Keratinocyte (primary cell): Measurements from ENCODE around the gene SLC35D2.

ENCODE experiments used
- EZH2 ChIP-seq: IDR thresholded peaks from one replicate; pipeline ENCODE4 v1.6.1; 2012; ENCODE audit warnings: inconsistent platforms, mild to moderate bottlenecking, low read length, moderate library complexity
- TF ChIP-seq, protein P1 (sequence below), 3 experiments: IDR thresholded peaks in 1 of 3; conservative IDR thresholded peaks in 1 of 3; optimal IDR thresholded peaks in 1 of 3; 2 replicates in 2 of 3; 3 replicates in 1 of 3; pipeline versions ENCODE3 to v1.5.1; 2011; ENCODE audit warnings: low read length in 3 of 3, mild to moderate bottlenecking in 3 of 3, moderate library complexity in 2 of 3, control low read depth in 1 of 3, inconsistent platforms in 1 of 3; ENCODE audit not compliant: insufficient read depth in 2 of 3; ENCODE audit errors: extremely low read depth in 1 of 3

DNA sequence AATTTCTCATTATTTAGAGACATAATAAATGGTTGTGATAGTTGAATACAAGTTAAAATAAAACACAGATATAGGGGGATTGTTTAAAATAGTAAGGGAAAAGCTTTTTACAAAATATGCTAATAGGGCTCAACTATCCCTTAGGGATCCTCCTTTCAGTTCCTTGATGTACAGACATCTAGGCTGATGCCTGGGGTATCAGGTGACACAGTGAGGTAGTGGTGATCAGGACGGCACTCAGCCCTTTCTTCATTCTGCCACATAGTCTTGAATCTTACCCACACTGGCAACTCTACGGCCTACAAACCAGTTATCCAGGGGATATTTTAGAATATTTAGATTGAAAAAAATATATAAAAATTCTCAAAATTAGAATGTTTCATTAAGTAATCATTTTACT lies 12.5 kb upstream of the SLC35D2 start:
- TF ChIP-seq, protein P1, sequence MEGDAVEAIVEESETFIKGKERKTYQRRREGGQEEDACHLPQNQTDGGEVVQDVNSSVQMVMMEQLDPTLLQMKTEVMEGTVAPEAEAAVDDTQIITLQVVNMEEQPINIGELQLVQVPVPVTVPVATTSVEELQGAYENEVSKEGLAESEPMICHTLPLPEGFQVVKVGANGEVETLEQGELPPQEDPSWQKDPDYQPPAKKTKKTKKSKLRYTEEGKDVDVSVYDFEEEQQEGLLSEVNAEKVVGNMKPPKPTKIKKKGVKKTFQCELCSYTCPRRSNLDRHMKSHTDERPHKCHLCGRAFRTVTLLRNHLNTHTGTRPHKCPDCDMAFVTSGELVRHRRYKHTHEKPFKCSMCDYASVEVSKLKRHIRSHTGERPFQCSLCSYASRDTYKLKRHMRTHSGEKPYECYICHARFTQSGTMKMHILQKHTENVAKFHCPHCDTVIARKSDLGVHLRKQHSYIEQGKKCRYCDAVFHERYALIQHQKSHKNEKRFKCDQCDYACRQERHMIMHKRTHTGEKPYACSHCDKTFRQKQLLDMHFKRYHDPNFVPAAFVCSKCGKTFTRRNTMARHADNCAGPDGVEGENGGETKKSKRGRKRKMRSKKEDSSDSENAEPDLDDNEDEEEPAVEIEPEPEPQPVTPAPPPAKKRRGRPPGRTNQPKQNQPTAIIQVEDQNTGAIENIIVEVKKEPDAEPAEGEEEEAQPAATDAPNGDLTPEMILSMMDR (optimal IDR thresholded peaks at IDR 0.05 in 1 of 3, IDR thresholded peaks at IDR 0.05 in 1 of 3, conservative IDR thresholded peaks at IDR 0.05 in 1 of 3; ENCODE audit: extremely low read depth in 1 of 3, insufficient read depth in 2 of 3, low read length in 3 of 3), result no peak
- no peak for TF ChIP-seq EZH2
